ENCODE results near the gene ZIC4.

Gene ZIC4

GRCh38 chr3:147390589-147391569 is 15.5 kb downstream of the ZIC4 start:
- no peak for DNase-seq (ENCODE audit: low spot score)

GRCh38 chr3:147389717-147390116 is 16.6 kb downstream of the ZIC4 start:
- DNase-seq (ENCODE audit: low spot score): no peak

- DNase-seq (ENCODE audit: low spot score): no peak
Observed at GRCh38 chr3:147388700-147389580, 17.4 kb downstream of the ZIC4 start.

GRCh38 chr3:147387885-147388699 is 18.3 kb downstream of the ZIC4 start:
- DNase-seq (ENCODE audit: low spot score): no peak

GRCh38 chr3:147387291-147387884 is 19.0 kb downstream of the ZIC4 start:
- DNase-seq (ENCODE audit: low spot score): no peak

- no peak for DNase-seq (ENCODE audit: low spot score)
Observed at GRCh38 chr3:147385059-147386012, 21.0 kb downstream of the ZIC4 start.

- DNase-seq (ENCODE audit: low spot score): no peak
Observed at GRCh38 chr3:147384210-147385058, 21.9 kb downstream of the ZIC4 start.

- no peak for DNase-seq (ENCODE audit: low spot score)
Observed at GRCh38 chr3:147383617-147384016, 22.7 kb downstream of the ZIC4 start.

- DNase-seq (ENCODE audit: low spot score): no peak
Observed at GRCh38 chr3:147381596-147381995, 24.7 kb downstream of the ZIC4 start.

GRCh38 chr3:147380977-147381376 is 25.4 kb downstream of the ZIC4 start:
- DNase-seq (ENCODE audit: low spot score): no peak

GRCh38 chr3:147380387-147380951 is 25.9 kb downstream of the ZIC4 start:
- no peak for DNase-seq (ENCODE audit: low spot score)

- DNase-seq (ENCODE audit: low spot score): no peak
Observed at GRCh38 chr3:147379651-147380050, 26.7 kb downstream of the ZIC4 start.

GRCh38 chr3:147377412-147378367 is 28.7 kb downstream of the ZIC4 start:
- DNase-seq (ENCODE audit: low spot score): no peak

- DNase-seq (ENCODE audit: low spot score): no peak
Observed at GRCh38 chr3:147373301-147373700, 33.0 kb downstream of the ZIC4 start.

GRCh38 chr3:147372525-147373027 is 33.8 kb downstream of the ZIC4 start:
- DNase-seq (ENCODE audit: low spot score): no peak

GRCh38 chr3:147371771-147372340 is 34.5 kb downstream of the ZIC4 start:
- DNase-seq (ENCODE audit: low spot score): no peak

- DNase-seq (ENCODE audit: low spot score): no peak
Observed at GRCh38 chr3:147371140-147371539, 35.2 kb downstream of the ZIC4 start.
